B cell (primary cell): ENCODE data around the gene ADAM12. TPM values are rescaled to one million over a fixed set of nuclear protein-coding genes. Genes with fewer than 3 reads are reported as not detected.

ENCODE experiments used
- ATAC-seq: fragments of 200-7000 bp; cut with Tn5 transposase; one replicate; pipeline ENCODE4 v1.10.0; 2021; ENCODE audit warnings: low read depth, mild to moderate bottlenecking, moderate number of reproducible peaks, moderate library complexity
- CTCF ChIA-PET: fragments of 350-600 bp; sonication (Branson Sonifier 250); formaldehyde crosslinking; loops from one replicate; lab custom pipeline; 2021; ENCODE audit warnings: antibody characterized with exemption, inconsistent platforms; lab: Charles Lee
- POLR2A ChIA-PET: fragments of 350-600 bp; sonication (Branson Sonifier 250); formaldehyde crosslinking; loops from one replicate; lab custom pipeline; 2021; ENCODE audit warnings: antibody characterized with exemption; lab: Charles Lee
- DNase-seq: peaks from one replicate; pipeline ENCODE4 v3.0.0; 2013
- H2AFZ ChIP-seq: 2 replicates; pipeline ENCODE4 v1.6.1; 2012; ENCODE audit warnings: mild to moderate bottlenecking, low read depth, low read length; ENCODE audit not compliant: insufficient read depth, poor library complexity, severe bottlenecking
- H3K27ac ChIP-seq, 2 donors: 1 replicate in 1 of 2; 2 replicates in 1 of 2; pipeline ENCODE4 v1.5.1; 2012 to 2013; ENCODE audit warnings: low read length in 2 of 2, mild to moderate bottlenecking in 2 of 2, moderate library complexity in 1 of 2
- H3K27me3 ChIP-seq, 4 experiments: fragments of 200-600 bp in 1 of 4; sonication (generic) in 1 of 4; replicated peaks in 1 of 4; 1 replicate in 2 of 4; 2 replicates in 2 of 4; pipeline versions ENCODE4 v1.6.1 to v1.7.0; 2013 to 2016; ENCODE audit warnings: low read length in 3 of 4, mild to moderate bottlenecking in 2 of 4, mixed read lengths in 1 of 4, moderate library complexity in 1 of 4; ENCODE audit not compliant: insufficient read depth in 4 of 4, control insufficient read depth in 3 of 4; ENCODE audit errors: control extremely low read depth in 1 of 4
- H3K36me3 ChIP-seq, 2 experiments: replicated peaks in 1 of 2; 1 replicate in 1 of 2; 2 replicates in 1 of 2; pipeline versions ENCODE4 v1.6.1 to v1.7.1; 2013; ENCODE audit warnings: low read length in 1 of 2; ENCODE audit not compliant: insufficient read depth in 2 of 2, control insufficient read depth in 1 of 2; ENCODE audit errors: control extremely low read depth in 1 of 2, extremely low read depth in 1 of 2
- H3K4me1 ChIP-seq, 2 donors: fragments of 200-600 bp in 1 of 2; sonication (generic) in 1 of 2; 1 replicate in 1 of 2; 2 replicates in 1 of 2; pipeline versions ENCODE4 v1.5.1 to v1.6.1; 2013 to 2017; ENCODE audit warnings: low read length in 2 of 2; ENCODE audit not compliant: control insufficient read depth in 2 of 2, insufficient read depth in 2 of 2
- H3K4me2 ChIP-seq: replicated peaks from 2 replicates; pipeline ENCODE3; 2012; ENCODE audit warnings: mild to moderate bottlenecking, low read depth, low read length; ENCODE audit not compliant: poor library complexity, severe bottlenecking
- H3K4me3 ChIP-seq, 5 experiments: fragments of 200-600 bp in 1 of 5; sonication (generic) in 1 of 5; 1 replicate in 3 of 5; 2 replicates in 2 of 5; pipeline versions ENCODE4 v1.5.1 to v1.7.0; 2011 to 2016; ENCODE audit warnings: low read length in 4 of 5, mild to moderate bottlenecking in 4 of 5, low read depth in 2 of 5, control low read depth in 1 of 5, moderate library complexity in 1 of 5; ENCODE audit not compliant: insufficient read depth in 1 of 5; ENCODE audit errors: control extremely low read depth in 1 of 5, extremely low read depth in 1 of 5
- H3K79me2 ChIP-seq: fragments of 200-600 bp; sonication (generic); one replicate; pipeline ENCODE4 v1.6.0; 2016; ENCODE audit warnings: low read length; ENCODE audit not compliant: control insufficient read depth, insufficient read depth
- H3K9ac ChIP-seq: fragments of 200-600 bp; sonication (generic); 2 replicates; pipeline ENCODE4 v1.6.1; 2017; ENCODE audit warnings: mild to moderate bottlenecking, low read length, moderate library complexity
- H3K9me3 ChIP-seq, 3 donors: one replicate each; pipeline versions ENCODE4 v1.6.1 to v1.7.1; 2013; ENCODE audit warnings: low read length in 2 of 3; ENCODE audit not compliant: control insufficient read depth in 2 of 3, insufficient read depth in 1 of 3; ENCODE audit errors: control extremely low read depth in 1 of 3
- H4K20me1 ChIP-seq: 2 replicates; pipeline ENCODE4 v1.6.0; 2012; ENCODE audit warnings: mild to moderate bottlenecking, low read length; ENCODE audit not compliant: insufficient read depth, control insufficient read depth, poor library complexity, severe bottlenecking
- H3K27ac Mint-ChIP-seq: one replicate; pipeline ENCODE4 v1.8.0; 2021; ENCODE audit warnings: mixed read lengths
- H3K27me3 Mint-ChIP-seq: one replicate; pipeline ENCODE4 v1.8.0; 2021; ENCODE audit warnings: mixed read lengths
- H3K4me1 Mint-ChIP-seq: one replicate; pipeline ENCODE4 v1.8.0; 2021; ENCODE audit warnings: mixed read lengths
- H3K4me3 Mint-ChIP-seq: one replicate; pipeline ENCODE4 v1.8.0; 2021; ENCODE audit warnings: mixed read lengths
- H3K9me3 Mint-ChIP-seq: one replicate; pipeline ENCODE4 v1.8.0; 2022; ENCODE audit warnings: mixed read lengths; ENCODE audit not compliant: insufficient read depth
- CTCF ChIP-seq: fragments of 200-600 bp; IDR thresholded peaks from one replicate; pipeline ENCODE4 v1.8.0; 2022; ENCODE audit warnings: antibody characterized with exemption, mild to moderate bottlenecking
- EZH2 ChIP-seq: IDR thresholded peaks from 2 replicates; pipeline ENCODE4 v1.6.1; 2012; ENCODE audit warnings: borderline replicate concordance, low read depth, mild to moderate bottlenecking, moderate library complexity, low read length; ENCODE audit not compliant: insufficient read depth, poor library complexity, severe bottlenecking
- WGBS: methylation state at CpG from one replicate; pipeline ENCODE4 v1.1.5; 2013; ENCODE audit warnings: missing lambda C conversion rate; ENCODE audit not compliant: insufficient coverage; 5-methylcytosine and 5-hydroxymethylcytosine counted together
- intact Hi-C: fragments of 100-400 bp; cut with micrococcal nuclease; formaldehyde crosslinking; loops from one replicate; pipeline ENCODE4 v1.10.0; 2022
- polyA plus RNA-seq: library from polyadenylated mRNA; depleted of rRNA; stranded (reverse); fragments of >200 nt; gene quantifications from 2 replicates; pipeline ENCODE4 v1.2.3, GENCODE V29; 2012
- total RNA-seq, 2 donors: library from RNA; stranded (reverse); fragments of 120-200 nt in 1 of 2; gene quantifications; 1 replicate in 1 of 2; 2 replicates in 1 of 2; pipeline versions ENCODE4 v1.2.3 to v1.2.4, GENCODE V29; 2013 to 2022

ADAM12 gene
- total and polyA plus RNA-seq, 2 donors (not counting 1 experiment from before 2014, with no cell fraction given), result 0.01 to 0.22 TPM

- CTCF ChIA-PET, result no interaction called here
- no peak overlapping the region for H3K9ac ChIP-seq
Measured at GRCh38 chr10:126156503-126156902, 231.8 kb downstream of the ADAM12 start.

GRCh38 chr10:126156012-126156411, 232.3 kb downstream of the ADAM12 start:
- 45% methylated on average over 6 of the region's 7 CpGs for WGBS
- Histone ChIP-seq H3K4me3 (no peak overlapping the region), H3K27ac (no peak overlapping the region), H3K4me2 (no peak overlapping the region), H3K9me3 (peaks cover 0 to 1% (median 0%) of the 10 kb centered on the region in 3 donors), H3K79me2 (no peaks in the 10 kb centered on the region), H4K20me1 (no peaks in the 10 kb centered on the region), H2AFZ (no peak overlapping the region), H3K4me1 (no peaks in the 10 kb centered on the region), H3K27me3 (peaks cover 0 to 2% (median 0%) of the 10 kb centered on the region in 4 experiments), H3K9ac (no peak overlapping the region), H3K36me3 (no peaks in the 10 kb centered on the region)
- no peak for ATAC-seq
- H3K4me1 Mint-ChIP-seq, result peaks cover 3% of the 10 kb centered on the region
- POLR2A ChIA-PET, result no interaction called here
- intact Hi-C loops, result no loop called here
- H3K27ac Mint-ChIP-seq, result no peak overlapping the region
- peaks cover 28% of the 10 kb centered on the region for H3K27me3 Mint-ChIP-seq
- no peak overlapping the region for H3K4me3 Mint-ChIP-seq
- CTCF ChIA-PET, result no interaction called here
- no peak for DNase-seq
- no peaks in the 10 kb centered on the region for H3K9me3 Mint-ChIP-seq
- no peak for TF ChIP-seq EZH2
- no peak for TF ChIP-seq CTCF

More at GRCh38 chr10:126156503-126156902, 231.8 kb downstream of the ADAM12 start:
- H2AFZ ChIP-seq, result no peak overlapping the region
- POLR2A ChIA-PET, result no interaction called here
- ATAC-seq, result no peak
- no peak for DNase-seq
- no peaks in the 10 kb centered on the region for H3K79me2 ChIP-seq
- Mint-ChIP-seq H3K4me1 (peaks cover 3% of the 10 kb centered on the region), H3K27ac (no peak overlapping the region), H3K9me3 (no peaks in the 10 kb centered on the region), H3K4me3 (no peak overlapping the region), H3K27me3 (peaks cover 28% of the 10 kb centered on the region)
- H3K4me2 ChIP-seq, result no peak overlapping the region
- no peak overlapping the region for H3K27ac ChIP-seq
- H4K20me1 ChIP-seq, result no peaks in the 10 kb centered on the region
- 95% methylated on average over 5 of the region's 6 CpGs for WGBS
- H3K27me3 ChIP-seq, result peaks cover 0 to 2% (median 0%) of the 10 kb centered on the region in 4 experiments
- no peak for TF ChIP-seq CTCF
- TF ChIP-seq EZH2, result no peak
- H3K9me3 ChIP-seq, result no peaks in the 10 kb centered on the region
- no peaks in the 10 kb centered on the region for H3K36me3 ChIP-seq
- intact Hi-C loops, result no loop called here
- no peak overlapping the region for H3K4me3 ChIP-seq
- no peaks in the 10 kb centered on the region for H3K4me1 ChIP-seq
